Adrenal gland (tissue), 12 donors: ENCODE measurements around the gene FGF8. TPM values are rescaled to one million over a fixed set of nuclear protein-coding genes. Genes with fewer than 3 reads are reported as not detected.

ENCODE experiments used
- DNase-seq, 7 donors: peaks; one replicate each; pipeline ENCODE4 v3.0.0-alpha.2; 2019 to 2020
- H3K27ac ChIP-seq, 5 donors: fragments of 200-600 bp; sonication (generic) in 4 of 5; 1 replicate in 3 of 5; 2 replicates in 2 of 5; pipeline versions ENCODE4 v1.5.1 to v1.8.0; 2016 to 2020; ENCODE audit warnings: mild to moderate bottlenecking in 1 of 5
- H3K27me3 ChIP-seq: fragments of 200-600 bp; 2 replicates; pipeline ENCODE4 v1.8.0; 2021
- H3K36me3 ChIP-seq, 2 donors: fragments of 200-600 bp; replicated peaks in 1 of 2; 1 replicate in 1 of 2; 2 replicates in 1 of 2; pipeline versions ENCODE4 v1.5.1 to v1.8.0; 2018 to 2022
- H3K4me1 ChIP-seq, 2 donors: fragments of 200-600 bp; replicated peaks in 1 of 2; 1 replicate in 1 of 2; 2 replicates in 1 of 2; pipeline versions ENCODE4 v1.5.1 to v1.8.0; 2018 to 2021
- H3K4me3 ChIP-seq, 4 donors: fragments of 200-600 bp; sonication (generic) in 3 of 4; one replicate each; pipeline ENCODE4 v1.5.1; 2016 to 2018
- H3K9me3 ChIP-seq, 3 donors: fragments of 200-600 bp; sonication (generic) in 1 of 3; replicated peaks in 1 of 3; 1 replicate in 2 of 3; 2 replicates in 1 of 3; pipeline versions ENCODE4 v1.5.1 to v1.8.0; 2016 to 2021
- POLR2A ChIP-seq, 2 donors: fragments of 450-650 bp; IDR thresholded peaks; one replicate each; pipeline ENCODE4 v1.6.1; 2017; ENCODE audit warnings: antibody characterized with exemption in 2 of 2, mild to moderate bottlenecking in 2 of 2, moderate library complexity in 1 of 2
- WGBS, 4 donors: extraction: QIAGEN DNeasy Blood & Tissue Kit in 2 of 4; methylation state at CpG; one replicate each; pipeline versions ENCODE4 v1.1.5 to v1.1.7; 2013 to 2017; 5-methylcytosine and 5-hydroxymethylcytosine counted together
- intact Hi-C, 2 donors: fragments of 100-400 bp; cut with DNase I; formaldehyde crosslinking; loops; one replicate each; pipeline versions ENCODE4 v1.14.1 to v1.15.0; 2022 to 2023
- polyA plus RNA-seq, 3 donors: library from polyadenylated mRNA; stranded (reverse); fragments of 200-250 nt in 2 of 3; fragments of 350-450 nt in 1 of 3; fragmentation: Illumina TruSeq in 1 of 3; extraction: RNeasy Lipid Tissue Mini Kit (QIAGEN cat#74804) in 1 of 3; gene quantifications; one replicate each; pipeline ENCODE4 v1.2.3, GENCODE V29; 2013 to 2014
- total RNA-seq, 9 donors: library from RNA; depleted of rRNA in 4 of 9; stranded (reverse); fragments of >200 nt in 4 of 9; fragments of 120-200 nt in 1 of 9; fragmentation: NEBNext Ultra II Directional in 1 of 9; extraction: Animal tissue kit (Norgen Biotek cat#: 25700) in 1 of 9; gene quantifications; one replicate each; pipeline versions ENCODE4 v1.1.0 to v1.2.4, GENCODE V29; 2013 to 2023
- TF ChIP-seq, protein P1 (sequence below), 6 experiments: fragments of 450-650 bp in 4 of 6; fragments of 200-600 bp in 2 of 6; sonication (generic) in 1 of 6; IDR thresholded peaks; 1 replicate in 5 of 6; 2 replicates in 1 of 6; pipeline versions ENCODE4 v1.5.1 to v1.8.0; 2016 to 2021; ENCODE audit warnings: antibody characterized with exemption in 6 of 6, mild to moderate bottlenecking in 2 of 6, moderate library complexity in 1 of 6
- donor health status: healthy with polysubstance abuse.
- donor health status: Bipolar disorder and iron deficiency.
- donor health status: DM: yes; HTN: yes; CAD: no.
- donor health status: DM: no; HTN: no; CAD: no.
- donor health status: DM: no; HTN: no; CAD: no.
- donor health status: DM: yes; HTN: yes; CAD: no.

FGF8 gene
- total and polyA plus RNA-seq, 12 donors: not detected

DNA sequence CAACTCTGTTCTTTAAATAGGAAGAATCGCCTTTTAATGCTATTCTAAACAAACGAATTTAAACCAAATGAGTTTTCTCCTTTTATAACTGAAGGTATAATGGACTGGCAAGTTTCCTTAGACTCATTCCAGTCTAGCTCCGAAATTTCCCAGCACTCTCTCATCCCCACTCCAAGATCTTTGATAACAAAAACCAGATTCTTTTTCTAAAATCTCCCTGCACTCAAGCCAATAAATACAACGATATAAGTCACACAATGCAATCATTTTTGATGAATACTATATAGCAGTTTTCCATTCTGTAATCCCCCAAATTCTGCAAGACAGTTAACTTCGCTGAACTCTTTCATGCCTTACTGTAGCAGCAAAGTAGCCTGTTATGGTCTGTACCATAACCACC lies 40.5 kb upstream of the FGF8 start:
- Histone ChIP-seq H3K9me3 (no peaks in the 10 kb centered on the region), H3K27me3 (no peaks in the 10 kb centered on the region), H3K36me3 (peaks cover 0 to 13% of the 10 kb centered on the region in 2 donors), H3K27ac (peak overlapping the region in 4 of 5 donors; percentile 4 to 96 (median 58)), H3K4me3 (peak overlapping the region in 2 of 4 donors; percentile 92 to 94), H3K4me1 (peaks cover 25 to 54% of the 10 kb centered on the region in 2 donors)
- 0 to 3% (median 0%) methylated on average over 5 of the region's 5 CpGs for WGBS, 4 donors
- DNase-seq: no peak
- TF ChIP-seq POLR2A (IDR thresholded peaks at IDR 0.05): no peak
- TF ChIP-seq, protein P1, sequence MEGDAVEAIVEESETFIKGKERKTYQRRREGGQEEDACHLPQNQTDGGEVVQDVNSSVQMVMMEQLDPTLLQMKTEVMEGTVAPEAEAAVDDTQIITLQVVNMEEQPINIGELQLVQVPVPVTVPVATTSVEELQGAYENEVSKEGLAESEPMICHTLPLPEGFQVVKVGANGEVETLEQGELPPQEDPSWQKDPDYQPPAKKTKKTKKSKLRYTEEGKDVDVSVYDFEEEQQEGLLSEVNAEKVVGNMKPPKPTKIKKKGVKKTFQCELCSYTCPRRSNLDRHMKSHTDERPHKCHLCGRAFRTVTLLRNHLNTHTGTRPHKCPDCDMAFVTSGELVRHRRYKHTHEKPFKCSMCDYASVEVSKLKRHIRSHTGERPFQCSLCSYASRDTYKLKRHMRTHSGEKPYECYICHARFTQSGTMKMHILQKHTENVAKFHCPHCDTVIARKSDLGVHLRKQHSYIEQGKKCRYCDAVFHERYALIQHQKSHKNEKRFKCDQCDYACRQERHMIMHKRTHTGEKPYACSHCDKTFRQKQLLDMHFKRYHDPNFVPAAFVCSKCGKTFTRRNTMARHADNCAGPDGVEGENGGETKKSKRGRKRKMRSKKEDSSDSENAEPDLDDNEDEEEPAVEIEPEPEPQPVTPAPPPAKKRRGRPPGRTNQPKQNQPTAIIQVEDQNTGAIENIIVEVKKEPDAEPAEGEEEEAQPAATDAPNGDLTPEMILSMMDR (IDR thresholded peaks at IDR 0.05): no peak
- intact Hi-C loops: loop anchor here in 1 of 2 donors (10.0 kb wide), 1 partner anchor 882 kb away; no protein-coding TSS in a partner anchor

DNA sequence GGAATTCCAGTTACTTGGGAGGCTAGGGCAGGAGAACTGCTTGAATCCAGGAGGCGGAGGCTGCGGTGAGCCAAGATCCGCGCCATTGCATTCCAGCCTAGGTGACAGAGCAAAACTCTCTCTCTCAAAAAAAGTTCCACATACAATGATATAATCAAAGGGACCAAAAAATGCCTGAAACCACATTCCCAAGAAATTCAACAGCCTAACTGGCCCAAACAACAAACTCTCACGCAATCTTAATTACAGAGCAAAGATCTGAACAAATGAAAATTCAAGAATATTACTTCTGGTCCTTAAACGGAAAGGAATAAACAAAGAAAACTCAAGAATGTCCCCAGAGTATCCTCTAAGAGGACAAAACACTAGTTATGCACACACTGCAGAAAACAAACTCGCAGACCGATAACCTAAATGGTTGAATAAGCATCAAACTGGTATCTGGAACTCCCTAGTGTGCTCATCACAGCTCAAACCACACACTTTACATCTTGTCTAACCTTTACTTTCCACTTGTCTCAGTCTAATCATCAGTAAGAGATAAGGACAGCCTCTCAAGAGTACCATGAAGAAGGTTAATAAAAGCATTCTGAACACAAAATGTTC lies 38.7 kb upstream of the FGF8 start:
- peak overlapping the region in 2 of 5 donors; percentile 8 to 9 for H3K27ac ChIP-seq
- H3K27me3 ChIP-seq: no peaks in the 10 kb centered on the region
- WGBS, 4 donors: 71 to 77% (median 75%) methylated on average over 8 of the region's 8 CpGs
- H3K36me3 ChIP-seq: peaks cover 0 to 21% of the 10 kb centered on the region in 2 donors
- peak in 1 of 7 donors; percentile 46 for DNase-seq
- no peaks in the 10 kb centered on the region for H3K9me3 ChIP-seq
- TF ChIP-seq, protein P1 (IDR thresholded peaks at IDR 0.05): no peak
- no peak for TF ChIP-seq POLR2A (IDR thresholded peaks at IDR 0.05)
- H3K4me1 ChIP-seq: peaks cover 25 to 71% of the 10 kb centered on the region in 2 donors
- intact Hi-C loops: loop anchor here in 1 of 2 donors (10.0 kb wide), 1 partner anchor 880 kb away; no protein-coding TSS in a partner anchor
- peak overlapping the region in 1 of 4 donors; percentile 92 for H3K4me3 ChIP-seq

DNA sequence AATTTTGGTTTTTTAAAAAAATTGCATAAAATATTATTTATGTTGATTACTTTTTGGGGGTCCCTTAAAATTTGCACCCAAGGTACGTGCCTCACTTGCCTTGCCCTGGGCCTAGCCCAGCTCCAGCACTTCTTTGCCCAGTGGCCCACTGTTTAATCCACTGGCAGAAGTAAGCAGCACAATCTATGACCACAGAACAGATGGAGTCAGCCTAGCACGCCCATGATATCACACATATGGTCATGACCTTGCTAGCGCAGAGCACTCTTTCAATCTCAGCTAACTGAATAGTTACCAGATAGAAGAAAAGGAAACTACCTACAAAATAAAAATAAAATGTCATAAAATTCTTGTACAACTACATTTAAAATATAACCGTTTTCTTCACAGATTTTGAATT lies 36.7 kb upstream of the FGF8 start:
- peak overlapping the region in 2 of 5 donors; percentile 5 to 8 for H3K27ac ChIP-seq
- H3K9me3 ChIP-seq: no peaks in the 10 kb centered on the region
- peaks cover 19 to 64% of the 10 kb centered on the region in 2 donors for H3K4me1 ChIP-seq
- TF ChIP-seq, protein P1 (IDR thresholded peaks at IDR 0.05): no peak
- no peak for TF ChIP-seq POLR2A (IDR thresholded peaks at IDR 0.05)
- 57 to 70% (median 67%) methylated on average over 4 of the region's 4 CpGs for WGBS, 4 donors
- H3K4me3 ChIP-seq: no peak overlapping the region
- H3K36me3 ChIP-seq: peaks cover 0 to 41% of the 10 kb centered on the region in 2 donors
- no peaks in the 10 kb centered on the region for H3K27me3 ChIP-seq
- intact Hi-C loops: loop anchor here in 1 of 2 donors (10.0 kb wide), 1 partner anchor 878 kb away; no protein-coding TSS in a partner anchor
- DNase-seq: peak in 1 of 7 donors; percentile 51

GRCh38 chr10:101807158-101807557 lies 31.2 kb upstream of the FGF8 start:
- Histone ChIP-seq H3K4me3 (no peak overlapping the region), H3K4me1 (peaks cover 0 to 32% of the 10 kb centered on the region in 2 donors), H3K27ac (no peak overlapping the region), H3K27me3 (no peaks in the 10 kb centered on the region), H3K9me3 (no peaks in the 10 kb centered on the region), H3K36me3 (peaks cover 0 to 87% of the 10 kb centered on the region in 2 donors)
- intact Hi-C loops: no loop called here
- TF ChIP-seq, protein P1 (IDR thresholded peaks at IDR 0.05): no peak
- no peak for TF ChIP-seq POLR2A (IDR thresholded peaks at IDR 0.05)
- WGBS, 4 donors: 69 to 86% (median 77%) methylated on average over 1 of the region's 1 CpG
- no peak for DNase-seq
